SKM-1 treated with dmso at 0.1 percent for 144 hours (cell line): ENCODE data around the gene INTS6.
A peak's percentile ranks its signal among the peaks of the same experiment; 100 is the strongest.

Experiments used
- DNase-seq: peaks from one replicate; lab custom pipeline; 2025; ENCODE audit not compliant: unreplicated experiment; lab: John Stamatoyannopoulos, UW

INTS6 gene

DNA sequence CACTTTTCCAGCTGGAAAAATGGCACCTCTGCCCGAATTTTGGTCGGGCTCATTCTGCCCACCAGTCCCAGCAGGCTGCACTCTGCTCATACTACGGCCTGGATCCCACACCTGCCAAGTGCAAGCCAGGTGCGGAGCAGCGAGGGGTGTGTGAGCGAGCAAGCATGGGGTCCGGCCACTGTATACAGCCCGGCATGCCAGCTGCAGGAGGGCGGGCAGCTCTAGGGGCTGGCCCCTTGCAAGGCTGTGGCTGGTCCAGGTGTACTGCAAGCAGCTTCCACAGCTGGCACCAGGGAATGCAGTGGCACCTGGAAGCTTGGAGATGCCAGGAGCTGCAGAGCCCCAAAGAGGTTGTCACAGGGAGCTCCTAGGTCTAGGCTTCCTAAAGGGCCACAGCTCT is 2.7 kb upstream of the INTS6 start:
- DNase-seq, result no peak

DNA sequence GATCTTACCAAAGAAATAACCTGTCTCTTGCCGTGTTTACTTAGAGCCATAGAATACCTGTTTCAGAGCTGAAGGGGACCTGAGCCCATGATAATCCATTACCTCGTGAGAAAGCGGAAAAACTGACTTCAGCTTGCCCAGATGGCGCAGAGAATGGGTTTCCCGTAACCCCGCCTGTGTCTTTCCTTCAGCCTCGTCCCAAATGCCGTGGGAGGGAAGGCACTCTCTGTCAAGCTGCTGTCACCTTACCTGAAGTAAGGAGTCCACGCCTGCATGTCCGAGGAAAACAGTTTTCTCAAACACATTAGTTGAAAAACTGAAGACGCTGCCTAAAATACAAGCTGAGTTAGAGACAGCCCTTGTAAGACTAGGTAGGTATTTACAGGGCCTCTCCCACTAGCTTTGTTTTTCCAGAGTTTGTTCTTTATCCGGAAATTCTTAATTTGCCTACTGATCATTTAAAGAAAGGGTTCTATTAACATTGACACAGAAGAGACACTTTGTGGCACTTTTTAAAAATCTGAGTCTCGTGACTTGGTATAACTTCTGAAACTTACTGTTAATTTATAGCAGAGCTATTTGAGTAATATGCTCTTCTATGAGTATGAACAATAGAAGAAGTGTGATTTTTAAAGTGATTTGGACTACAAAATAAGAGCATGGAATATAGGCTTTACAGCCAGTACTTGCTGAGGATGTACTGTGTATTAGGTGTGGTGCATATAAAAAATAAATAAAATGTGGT is 1.3 kb upstream of the INTS6 start:
- DNase-seq, result no peak

DNA sequence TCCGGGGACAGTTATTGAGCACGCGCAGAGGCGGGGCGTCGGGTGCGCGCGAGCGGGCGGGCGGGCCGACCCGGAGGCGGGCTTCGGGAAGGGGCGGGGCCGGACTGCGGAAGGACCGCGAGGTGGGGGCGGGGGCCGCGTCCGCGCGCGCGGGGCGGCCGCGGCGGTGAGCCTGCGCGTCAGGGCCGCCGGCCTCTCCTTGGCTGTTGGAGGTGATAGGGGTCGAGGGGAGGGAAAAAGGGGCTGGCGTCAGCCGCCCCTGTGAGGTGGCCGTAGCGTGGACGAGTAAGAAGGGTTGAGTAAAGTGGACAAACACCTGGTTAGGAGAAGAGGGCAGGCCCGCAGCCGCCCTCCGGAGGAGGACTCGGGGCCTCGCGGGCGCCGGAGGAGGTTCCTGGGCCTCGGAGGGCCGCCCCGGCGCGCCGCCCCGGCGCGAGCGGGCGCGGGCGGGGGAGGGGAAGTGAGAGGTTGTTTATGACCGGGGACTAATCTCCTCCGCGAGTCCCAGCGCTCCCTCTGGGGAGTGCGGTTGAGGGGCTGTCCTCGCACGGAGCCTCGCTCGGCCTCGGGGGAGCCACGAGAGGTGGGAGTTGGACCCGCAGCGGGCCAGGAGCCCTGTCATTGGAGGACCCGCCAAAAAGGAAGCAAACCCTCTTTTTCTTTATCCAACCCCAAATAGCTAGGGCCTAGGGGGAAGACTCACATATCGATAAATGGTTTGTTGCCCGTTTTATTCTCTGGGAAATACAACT is 547 bp upstream of the INTS6 start:
- DNase-seq, result peak; percentile 81

DNA sequence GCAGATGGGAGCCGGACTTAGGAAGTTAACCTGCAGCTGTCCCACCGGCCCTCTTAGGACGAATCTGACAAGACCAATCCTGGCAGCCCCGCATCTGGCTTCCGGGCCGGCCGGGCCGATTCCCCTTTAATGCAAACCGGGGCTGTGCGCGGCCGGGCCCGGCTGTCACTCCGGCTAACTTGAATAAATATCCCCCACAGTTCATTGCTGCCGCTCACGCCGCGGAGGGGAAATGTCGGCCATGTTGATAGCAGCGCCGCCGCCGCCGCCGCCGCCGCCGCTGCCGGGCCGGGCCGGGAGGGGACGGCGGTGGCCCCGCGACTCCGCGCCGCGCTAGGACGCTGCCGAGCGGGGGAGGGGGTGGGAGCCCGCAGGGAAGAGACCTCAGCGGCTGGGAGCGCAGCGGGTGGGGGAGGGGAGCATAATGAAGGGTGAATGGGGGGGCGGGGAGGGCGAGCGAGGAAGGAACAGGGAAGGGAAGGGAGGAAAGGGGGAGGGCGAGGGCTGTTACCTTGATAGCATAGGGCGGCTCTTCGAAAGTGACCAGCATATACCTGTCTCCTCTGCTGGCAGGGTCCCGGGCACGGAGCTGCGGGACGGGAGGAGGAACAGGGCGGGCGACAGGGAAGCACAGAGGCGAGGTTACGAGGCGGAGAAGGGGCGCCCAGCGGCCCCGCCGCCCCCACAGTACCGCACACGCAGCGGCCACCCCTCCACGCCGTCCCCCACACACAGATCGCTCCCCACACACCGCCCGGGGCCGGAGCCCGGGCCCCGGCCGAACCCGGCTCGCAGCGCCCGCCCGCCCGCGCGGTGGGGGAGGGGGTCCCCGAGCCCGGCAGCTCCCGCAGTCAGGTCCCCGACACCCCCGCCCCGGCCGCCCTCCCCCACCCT is 1.1 kb downstream of the INTS6 start:
- peak; percentile 41 for DNase-seq

DNA sequence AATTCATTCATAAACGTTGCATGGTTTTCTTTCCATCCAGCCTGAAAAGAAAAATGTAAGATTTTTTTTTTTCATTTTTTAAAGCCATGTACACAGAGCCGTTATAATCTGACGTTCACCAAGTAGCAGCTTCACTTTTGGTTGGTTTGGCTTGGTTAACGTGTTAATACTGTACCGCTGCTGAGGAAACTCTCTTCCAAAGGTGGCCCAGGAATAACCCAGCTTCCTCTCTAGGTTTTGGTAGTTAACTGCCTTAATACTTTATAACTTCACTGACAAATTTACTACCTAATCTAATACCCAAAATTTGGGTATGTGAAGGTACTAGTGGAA is 1.7 kb downstream of the INTS6 start:
- DNase-seq, result no peak

DNA sequence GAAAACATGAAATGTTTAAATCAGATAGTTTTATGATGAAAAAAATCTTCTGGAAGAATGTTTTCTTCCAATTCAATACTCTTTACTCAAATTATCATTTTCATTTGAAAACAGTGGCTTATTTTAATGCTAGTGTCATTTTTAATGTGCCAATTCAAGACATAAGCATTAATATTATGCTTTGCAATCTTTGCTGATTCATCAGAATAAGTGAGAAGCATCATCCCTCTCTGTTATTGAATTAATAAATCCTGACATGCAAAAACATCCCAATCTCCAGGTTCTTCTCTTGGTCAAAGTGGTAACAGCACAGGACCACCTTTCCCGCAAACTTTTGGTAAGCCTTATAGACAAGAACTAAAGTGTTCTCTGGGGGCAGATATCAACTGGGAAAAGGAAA is 3.8 kb downstream of the INTS6 start:
- DNase-seq, result no peak

DNA sequence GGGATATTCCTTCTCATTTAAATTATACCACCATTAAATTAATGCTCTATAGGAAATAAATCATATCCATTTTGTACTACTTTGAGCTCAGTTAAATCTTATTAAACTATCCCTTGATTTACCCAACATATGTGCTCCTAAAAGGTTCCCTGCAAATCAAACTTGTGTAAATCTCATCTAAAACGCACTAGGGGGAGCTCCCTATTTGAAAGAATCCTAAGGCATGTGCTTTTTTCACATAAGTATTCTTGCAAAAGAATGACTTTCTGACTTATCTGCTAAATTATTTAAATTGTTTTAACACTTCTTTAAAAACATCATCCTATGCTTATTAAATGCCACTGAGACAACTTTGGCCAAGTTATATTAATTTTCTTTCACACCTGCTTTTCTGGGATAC is 7.9 kb downstream of the INTS6 start:
- peak; percentile 32 for DNase-seq

DNA sequence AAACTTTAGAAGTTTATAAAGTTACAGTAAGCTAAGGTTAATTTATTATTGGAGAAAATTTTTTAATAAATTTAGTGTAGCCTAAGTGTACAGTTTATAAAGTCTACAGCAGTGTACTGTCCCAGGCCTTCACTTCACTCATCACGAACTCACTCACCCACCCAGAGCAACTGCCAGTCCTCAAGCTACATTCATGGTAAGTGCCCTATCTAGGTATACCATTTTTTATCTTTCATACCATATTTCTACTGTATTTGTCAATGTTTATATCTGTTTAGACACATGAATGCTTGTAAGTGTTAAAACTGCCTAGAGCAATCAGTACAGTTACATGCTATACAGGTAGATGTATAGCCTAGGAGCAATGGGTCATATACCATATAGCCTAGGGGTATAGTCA is 12.5 kb downstream of the INTS6 start:
- DNase-seq, result no peak

DNA sequence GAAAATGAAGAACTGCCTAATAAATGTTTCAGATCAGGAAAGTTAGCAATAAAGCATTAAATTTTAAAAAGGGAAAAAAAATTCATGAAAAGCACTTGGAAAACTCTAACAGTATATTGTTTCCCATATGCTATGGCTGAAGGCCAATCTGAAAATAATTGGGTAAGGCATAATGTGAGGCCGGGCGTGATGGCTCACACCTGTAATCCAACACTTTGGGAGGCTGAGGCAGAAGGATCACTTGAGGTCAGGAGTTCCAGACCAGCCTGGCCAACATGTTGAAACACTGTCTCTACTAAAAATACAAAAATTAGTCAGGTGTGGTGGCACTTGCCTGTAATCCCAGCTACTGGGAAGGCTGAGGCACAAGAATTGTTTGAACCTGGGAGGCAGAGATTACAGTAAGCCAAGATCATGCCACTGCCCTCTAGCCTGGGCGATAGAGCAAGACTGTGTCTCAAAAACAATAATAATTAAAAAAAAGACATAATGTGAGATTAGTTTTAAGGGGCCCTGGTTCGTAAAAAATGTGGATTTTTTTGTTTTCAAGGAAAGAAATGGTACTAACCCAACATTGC is 15.2 kb downstream of the INTS6 start:
- DNase-seq, result no peak

DNA sequence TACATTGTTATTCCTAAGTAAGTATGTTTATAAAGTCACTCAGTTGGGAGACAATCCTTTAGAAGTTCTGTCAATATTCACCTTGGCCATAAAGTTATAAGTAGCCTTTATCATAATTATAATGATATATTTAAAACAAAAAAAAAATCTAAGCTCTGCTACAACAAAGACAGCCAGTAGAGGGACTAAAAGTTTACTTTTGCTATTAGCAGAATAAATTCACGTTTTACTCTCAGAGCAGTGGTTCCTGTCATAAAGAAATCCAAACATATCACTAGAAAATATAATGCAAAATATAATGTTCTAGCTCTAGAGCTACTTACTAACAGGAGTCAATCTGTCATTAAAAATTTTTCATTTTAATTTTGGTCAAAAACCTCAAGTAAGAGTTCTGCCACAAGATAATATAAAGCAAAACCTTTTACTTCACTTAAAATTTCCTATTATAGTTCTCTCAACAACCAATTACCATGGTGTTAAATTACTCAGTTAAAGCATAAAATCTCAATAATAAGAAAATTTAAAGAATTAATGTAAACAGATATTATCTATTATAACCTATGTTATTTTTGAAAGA is 17.7 kb downstream of the INTS6 start:
- peak; percentile 28 for DNase-seq

DNA sequence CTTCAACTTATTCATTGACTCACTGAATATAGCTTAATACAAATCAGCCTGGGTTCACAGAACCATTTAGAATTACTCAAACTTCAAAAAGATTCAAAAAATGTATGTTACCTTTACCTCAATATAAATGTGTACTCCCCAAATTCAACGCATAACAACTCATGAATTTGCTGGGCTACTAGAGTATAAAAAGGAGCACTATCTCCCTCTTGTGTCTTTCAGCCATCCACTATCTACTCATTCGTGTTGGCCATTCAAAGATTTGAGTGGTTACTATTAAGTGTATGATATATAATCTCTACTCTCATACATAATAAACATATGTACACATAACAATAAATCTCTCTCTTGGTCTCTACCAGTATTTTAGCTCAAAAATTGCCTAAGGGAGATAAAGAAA is 20.3 kb downstream of the INTS6 start:
- no peak for DNase-seq

DNA sequence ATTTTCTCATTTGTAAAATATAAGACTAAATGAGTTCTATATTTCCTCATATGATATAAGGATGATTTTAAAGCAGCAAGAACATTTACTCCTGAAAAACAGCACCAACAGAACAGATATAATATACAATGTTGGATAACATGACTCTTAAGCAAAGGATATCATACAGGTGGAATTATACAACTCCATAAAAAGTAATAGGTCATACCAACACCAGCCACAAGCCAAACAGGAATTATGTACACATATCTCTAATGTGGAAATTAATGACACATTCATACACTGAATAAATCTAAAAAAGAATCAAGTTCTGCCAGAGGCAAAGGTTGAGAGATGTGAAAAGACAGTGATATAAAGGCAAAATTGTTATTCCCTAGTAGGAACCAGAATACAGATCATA is 25.9 kb downstream of the INTS6 start:
- no peak for DNase-seq

DNA sequence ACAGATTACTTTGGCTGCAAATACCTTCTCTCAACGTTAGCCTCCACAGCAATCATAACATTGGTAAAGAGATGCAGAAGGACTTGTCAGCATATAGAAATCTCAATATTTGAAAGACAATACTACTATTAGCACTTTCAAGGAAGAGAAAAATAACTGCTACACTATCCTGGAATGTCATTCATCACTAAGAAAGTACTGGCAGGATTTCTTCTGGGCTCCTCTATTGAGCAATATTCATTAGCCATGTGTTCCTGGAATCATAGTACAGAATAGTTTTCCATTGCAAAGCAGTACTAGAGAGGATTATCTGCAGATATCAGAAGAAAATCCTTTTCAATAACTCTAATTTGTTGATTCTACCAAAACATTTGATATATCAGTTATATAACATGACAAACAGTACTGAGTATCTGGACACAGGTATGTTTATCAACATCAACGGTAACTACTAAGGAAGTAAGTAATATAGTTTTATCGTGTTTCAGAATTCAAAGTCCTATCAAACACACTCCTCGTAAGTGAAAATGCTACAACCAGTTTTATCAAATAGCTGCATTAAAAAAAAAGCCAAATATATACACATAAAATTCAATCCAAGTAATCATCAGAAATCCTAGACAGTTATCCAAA is 27.3 kb downstream of the INTS6 start:
- no peak for DNase-seq

DNA sequence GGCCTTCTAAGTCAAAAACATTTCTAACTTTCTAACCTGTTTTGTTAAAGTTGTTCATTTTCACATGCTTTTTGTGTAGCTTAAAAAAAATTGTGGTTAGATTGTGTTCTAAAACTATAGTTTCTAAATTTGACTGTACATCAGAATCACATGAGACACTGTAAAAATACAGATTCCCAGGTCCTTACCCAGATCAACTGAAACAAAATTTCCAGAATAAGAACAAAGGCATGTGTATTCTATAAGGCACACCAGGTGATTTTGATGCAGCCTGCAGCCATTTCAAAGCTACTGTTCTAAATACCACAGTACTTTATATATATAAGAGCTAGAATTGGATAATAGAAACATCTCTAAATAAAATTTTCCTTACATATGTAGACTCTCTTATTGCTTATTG is 29.1 kb downstream of the INTS6 start:
- no peak for DNase-seq

DNA sequence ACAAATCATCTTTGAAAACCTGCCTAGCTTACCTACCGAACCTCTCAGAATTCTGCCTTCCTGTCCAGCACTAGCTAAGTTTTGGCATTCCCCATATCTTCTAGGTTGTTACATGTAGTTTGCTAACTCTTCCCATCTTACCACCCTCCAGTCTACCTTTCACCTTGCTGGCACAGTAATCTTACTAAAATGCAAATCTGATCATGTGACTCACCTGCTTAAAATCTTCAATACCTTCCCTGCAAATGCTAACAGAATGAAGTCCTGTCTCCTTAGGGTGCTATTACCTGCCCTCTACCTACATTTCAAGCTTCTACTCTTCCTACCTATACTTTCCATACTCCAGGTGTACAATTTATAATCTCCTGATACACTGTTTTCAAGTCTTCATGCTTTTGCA is 30.4 kb downstream of the INTS6 start:
- DNase-seq, result no peak

DNA sequence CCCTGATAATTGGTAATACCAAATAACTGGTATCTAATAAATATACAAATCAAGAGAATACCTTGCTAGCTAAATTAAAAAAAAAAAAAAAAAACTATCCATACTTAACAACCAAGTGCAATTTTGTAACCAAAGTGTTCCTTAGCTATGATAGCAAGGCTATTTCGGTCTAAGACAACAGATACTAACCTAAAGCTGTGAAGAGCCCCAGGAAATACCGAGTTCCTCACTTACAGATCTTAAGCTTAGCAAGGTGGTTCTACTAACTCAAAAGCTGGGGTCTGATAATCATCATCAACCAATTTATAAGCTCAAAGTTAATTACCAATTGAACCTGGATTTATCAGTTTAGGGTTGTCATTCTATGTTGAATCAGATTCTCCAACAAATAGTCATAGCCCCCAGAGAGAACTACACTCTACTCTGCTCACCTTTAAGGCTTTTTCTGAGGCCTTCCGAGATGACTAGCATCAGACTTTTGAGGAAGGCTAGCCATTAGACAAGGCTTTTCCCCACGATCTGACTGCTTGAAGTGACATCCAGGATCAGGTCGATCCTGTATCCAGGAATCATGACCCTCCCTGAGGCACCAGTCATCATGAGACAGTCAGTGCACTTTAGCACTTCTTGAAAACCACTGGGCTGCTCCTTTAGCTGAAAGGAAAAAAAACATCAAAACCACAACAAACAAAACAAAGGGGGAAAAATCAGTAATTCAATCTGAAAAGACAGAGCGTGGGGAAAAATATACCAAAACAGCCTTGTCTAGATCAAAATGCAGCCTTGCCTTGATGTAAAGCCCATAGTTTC is 31.9 kb downstream of the INTS6 start:
- DNase-seq, result no peak

DNA sequence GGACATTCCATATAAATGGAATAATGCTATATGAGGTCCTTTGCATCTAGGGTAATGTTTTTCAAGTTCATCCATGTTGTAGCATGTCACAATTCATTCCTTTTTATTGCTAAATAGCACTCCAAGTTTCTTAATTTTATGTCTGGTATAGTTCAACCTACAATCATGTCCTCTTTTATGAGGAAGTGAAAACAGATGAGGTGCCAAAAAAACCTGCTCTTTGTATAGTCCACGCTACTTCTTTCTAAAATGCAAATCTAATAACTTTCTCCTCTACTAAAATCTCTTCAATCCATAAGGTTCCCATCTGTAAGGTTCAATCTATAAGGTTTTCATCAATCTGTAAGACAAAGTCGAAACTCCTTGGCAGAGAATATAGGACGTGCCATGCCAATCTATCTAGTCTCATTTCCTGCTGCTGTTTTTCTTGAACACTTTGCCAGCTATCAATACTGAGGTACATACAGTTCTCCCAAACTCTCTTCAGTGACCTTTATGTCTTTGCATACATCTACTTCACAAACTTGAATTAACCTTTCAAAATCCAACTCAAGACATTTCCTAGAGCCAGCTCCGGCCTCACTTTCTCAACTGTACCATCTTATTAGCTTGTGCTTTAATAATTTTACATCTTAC is 33.7 kb downstream of the INTS6 start:
- peak; percentile 2 for DNase-seq

DNA sequence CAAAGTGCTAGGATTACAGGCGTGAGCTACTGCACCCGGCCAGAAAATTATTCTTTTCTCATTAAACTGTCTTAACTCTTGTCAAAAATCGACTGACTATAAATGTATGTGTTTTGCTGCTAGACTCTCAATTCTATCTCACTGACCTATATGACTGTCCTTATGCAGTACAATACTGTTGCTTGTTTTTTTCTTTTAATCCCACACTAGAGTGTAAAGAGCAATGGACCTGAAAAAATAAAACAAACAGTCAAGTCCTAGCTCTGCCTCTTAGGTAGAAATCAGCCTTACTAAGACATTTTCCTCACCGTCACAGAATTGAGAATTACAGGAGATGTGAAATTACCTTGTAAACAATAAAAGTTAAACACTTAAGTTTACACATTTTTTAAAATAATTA is 35.1 kb downstream of the INTS6 start:
- DNase-seq, result no peak

DNA sequence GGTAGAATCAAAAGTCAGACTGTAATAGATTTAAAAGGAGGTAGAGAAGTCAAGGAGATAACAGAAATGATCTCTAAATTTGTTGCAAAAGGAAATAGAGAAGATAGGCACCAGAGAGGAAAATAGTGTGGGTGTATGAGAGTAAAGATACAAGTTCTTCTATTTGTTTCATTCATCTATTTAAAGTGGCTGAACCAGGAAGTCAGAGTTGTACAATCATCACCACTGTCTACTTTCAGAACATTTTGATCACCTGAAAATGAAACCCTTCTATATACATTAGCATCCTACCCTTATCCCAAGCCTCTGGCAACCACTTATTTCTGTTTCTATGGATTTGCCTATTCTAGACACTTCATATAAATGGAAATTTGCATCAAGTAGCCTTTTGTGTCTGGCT is 36.7 kb downstream of the INTS6 start:
- no peak for DNase-seq
